RWPE1 (cell line): Measurements from ENCODE around the gene ARHGEF26.

ENCODE experiments used
- CTCF ChIA-PET: fragments of 350-600 bp; sonication (Branson Sonifier 250); formaldehyde crosslinking; extraction: SDS; loops from one replicate; lab custom pipeline; 2021; lab: Yijun Ruan, JAX
- POLR2A ChIA-PET: fragments of 400-600 bp; formaldehyde crosslinking; extraction: SDS; loops from one replicate; lab custom pipeline; 2020; ENCODE audit warnings: antibody characterized with exemption; ENCODE audit not compliant: low non-redundant PET; lab: Yijun Ruan, JAX
- DNase-seq: peaks from one replicate; pipeline ENCODE4 v3.0.0; 2012; ENCODE audit warnings: low spot score
- H3K27ac ChIP-seq: fragments of 450-650 bp; 2 replicates; pipeline ENCODE4 v1.5.1; 2017
- CTCF ChIP-seq: fragments of 450-650 bp; conservative IDR thresholded peaks from 2 replicates; pipeline ENCODE4 v1.5.1; 2017; ENCODE audit warnings: low read depth, mild to moderate bottlenecking

The ARHGEF26 gene

GRCh38 chr3:154240235-154240634, 119.0 kb downstream of the ARHGEF26 start:
- POLR2A ChIA-PET, result no interaction called here
- CTCF ChIA-PET, result interaction anchor here (1.0 kb wide), 1 partner anchor 10 kb away, joined by 4 read pairs; no protein-coding TSS in a partner anchor
- no peak overlapping the region for H3K27ac ChIP-seq
- DNase-seq, result no peak
- TF ChIP-seq CTCF, result no peak

- DNase-seq, result no peak
- no peak overlapping the region for H3K27ac ChIP-seq
- ChIA-PET CTCF (no interaction called here), POLR2A (no interaction called here)
- no peak for TF ChIP-seq CTCF
Measured at GRCh38 chr3:154241496-154241895, 120.3 kb downstream of the ARHGEF26 start.

GRCh38 chr3:154242766-154243165, 121.6 kb downstream of the ARHGEF26 start:
- POLR2A ChIA-PET, result no interaction called here
- DNase-seq, result no peak
- no peak for TF ChIP-seq CTCF
- H3K27ac ChIP-seq, result peak overlapping the region; percentile 86
- CTCF ChIA-PET, result no interaction called here

- ChIA-PET CTCF (no interaction called here), POLR2A (no interaction called here)
- DNase-seq, result peak; percentile 24
- no peak for TF ChIP-seq CTCF
- peak overlapping the region; percentile 86; the same call in 1 of the 2 replicates for H3K27ac ChIP-seq
Measured at GRCh38 chr3:154243353-154243752, 122.2 kb downstream of the ARHGEF26 start.

GRCh38 chr3:154244644-154245043, 123.5 kb downstream of the ARHGEF26 start:
- TF ChIP-seq CTCF, result no peak
- peak overlapping the region; percentile 49; the same call in 1 of the 2 replicates for H3K27ac ChIP-seq
- ChIA-PET CTCF (no interaction called here), POLR2A (no interaction called here)
- DNase-seq, result no peak

GRCh38 chr3:154247806-154248415, 126.7 kb downstream of the ARHGEF26 start:
- TF ChIP-seq CTCF, result no peak
- no peak for DNase-seq
- POLR2A ChIA-PET, result no interaction called here
- CTCF ChIA-PET, result interaction anchor here (0.6 kb wide), 1 partner anchor 127 kb away, joined by 5 read pairs; the partner anchor contains the start of gene ARHGEF26
- H3K27ac ChIP-seq, result no peak overlapping the region
